ENCODE results near the gene IL33.
"Not testable (repeated sequence)": the region's sequence is repeated elsewhere in the genome, so short reads cannot be mapped to it uniquely, and the experiment has no call there.

Gene IL33

GRCh38 chr9:6215562-6215961 is at the start of gene IL33:
IL33 (plus strand) TSS chr9:6215807; CDS start chr9:6241695, 25,888 bp downstream.
- no peak for DNase-seq (ENCODE audit: low read depth in 2 of 2)

- DNase-seq (ENCODE audit: low read depth in 2 of 2): no peak
Observed at GRCh38 chr9:6171667-6172066, 43.9 kb upstream of the IL33 start.

- no peak for DNase-seq (ENCODE audit: low read depth in 2 of 2)
Observed at GRCh38 chr9:6173914-6174313, 41.7 kb upstream of the IL33 start.

GRCh38 chr9:6182549-6183226 is 32.9 kb upstream of the IL33 start:
- not testable (repeated sequence) for DNase-seq (ENCODE audit: low read depth in 2 of 2)

- DNase-seq (ENCODE audit: low read depth in 2 of 2): no peak
Observed at GRCh38 chr9:6183227-6183551, 32.4 kb upstream of the IL33 start.

- DNase-seq (ENCODE audit: low read depth in 2 of 2): no peak
Observed at GRCh38 chr9:6183627-6184026, 32.0 kb upstream of the IL33 start.

GRCh38 chr9:6184749-6185645 is 30.6 kb upstream of the IL33 start:
- DNase-seq (ENCODE audit: low read depth in 2 of 2): no peak

GRCh38 chr9:6186691-6187090 is 28.9 kb upstream of the IL33 start:
- no peak for DNase-seq (ENCODE audit: low read depth in 2 of 2)

GRCh38 chr9:6187272-6187671 is 28.3 kb upstream of the IL33 start:
- no peak for DNase-seq (ENCODE audit: low read depth in 2 of 2)

- no peak for DNase-seq (ENCODE audit: low read depth in 2 of 2)
Observed at GRCh38 chr9:6188466-6188865, 27.1 kb upstream of the IL33 start.

- no peak for DNase-seq (ENCODE audit: low read depth in 2 of 2)
Observed at GRCh38 chr9:6188906-6189305, 26.7 kb upstream of the IL33 start.

GRCh38 chr9:6194934-6195333 is 20.7 kb upstream of the IL33 start:
- no peak for DNase-seq (ENCODE audit: low read depth in 2 of 2)

GRCh38 chr9:6195714-6196360 is 19.8 kb upstream of the IL33 start:
- DNase-seq (ENCODE audit: low read depth in 2 of 2): no peak

- DNase-seq (ENCODE audit: low read depth in 2 of 2): no peak
Observed at GRCh38 chr9:6197330-6197729, 18.3 kb upstream of the IL33 start.

GRCh38 chr9:6198251-6198650 is 17.4 kb upstream of the IL33 start:
- no peak for DNase-seq (ENCODE audit: low read depth in 2 of 2)

- DNase-seq (ENCODE audit: low read depth in 2 of 2): no peak
Observed at GRCh38 chr9:6199596-6199995, 16.0 kb upstream of the IL33 start.

- no peak for DNase-seq (ENCODE audit: low read depth in 2 of 2)
Observed at GRCh38 chr9:6200761-6201160, 14.8 kb upstream of the IL33 start.

- no peak for DNase-seq (ENCODE audit: low read depth in 2 of 2)
Observed at GRCh38 chr9:6209966-6210365, 5.6 kb upstream of the IL33 start.

GRCh38 chr9:6212722-6213375 is 2.8 kb upstream of the IL33 start:
- DNase-seq (ENCODE audit: low read depth in 2 of 2): no peak

GRCh38 chr9:6214434-6214833 is 1.2 kb upstream of the IL33 start:
- DNase-seq (ENCODE audit: low read depth in 2 of 2): no peak

GRCh38 chr9:6214903-6215302 is 704 bp upstream of the IL33 start:
- no peak for DNase-seq (ENCODE audit: low read depth in 2 of 2)

GRCh38 chr9:6216002-6216401 is 395 bp downstream of the IL33 start:
- no peak for DNase-seq (ENCODE audit: low read depth in 2 of 2)

Data from stimulated activated CD8-positive, alpha-beta memory T cell treated with anti-CD3 and anti-CD28 coated beads, Interleukin-7, amount 100 ng/mL, for 4 hours (primary cell).